Choroid plexus epithelial cell (primary cell): Measurements from ENCODE around the gene RBM4B.

Experiments
- DNase-seq: peaks from one replicate; pipeline ENCODE4 v3.0.0-alpha.2; 2010; ENCODE audit warnings: low read depth
- H3K4me3 ChIP-seq: 2 replicates; pipeline ENCODE4 v1.5.1; 2011; ENCODE audit warnings: low read depth, mild to moderate bottlenecking, control low read depth, low read length, moderate library complexity
- TF ChIP-seq, protein P1 (sequence below): conservative IDR thresholded peaks from 2 replicates; pipeline ENCODE4 v1.5.1; 2011; ENCODE audit warnings: low read depth, mild to moderate bottlenecking, control low read depth, inconsistent platforms, low read length, moderate library complexity

The RBM4B gene

DNA sequence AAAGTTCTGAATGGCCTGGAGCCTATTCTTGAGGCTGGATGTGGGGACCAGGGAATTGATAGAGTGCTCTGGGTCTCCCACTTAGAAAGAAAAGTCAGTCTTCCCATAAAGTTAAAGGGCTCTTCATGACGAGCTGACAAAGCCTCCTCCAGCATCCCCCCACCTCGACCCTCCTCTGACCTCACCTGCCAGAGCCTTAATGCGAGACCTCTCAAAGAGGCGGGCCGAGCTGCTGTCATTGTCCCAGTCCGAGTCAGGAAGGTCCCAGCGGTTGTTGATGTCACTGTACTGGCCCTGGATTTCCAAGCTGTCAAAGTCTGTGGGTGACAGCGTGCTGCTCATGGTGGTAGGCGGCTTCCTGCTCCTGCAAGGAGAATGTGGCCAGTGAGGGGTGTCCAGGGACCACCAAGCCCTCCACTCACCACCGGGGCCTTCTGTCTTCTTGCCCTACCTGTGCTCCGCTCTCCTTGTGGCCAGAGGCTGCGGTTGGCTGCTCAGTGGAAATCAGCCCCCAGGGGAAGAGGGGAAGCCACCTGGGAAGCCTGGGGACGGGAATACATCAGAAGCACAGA, 43.3 kb upstream of the RBM4B start:
- DNase-seq, result no peak
- no peak overlapping the region for H3K4me3 ChIP-seq
- TF ChIP-seq, protein P1, sequence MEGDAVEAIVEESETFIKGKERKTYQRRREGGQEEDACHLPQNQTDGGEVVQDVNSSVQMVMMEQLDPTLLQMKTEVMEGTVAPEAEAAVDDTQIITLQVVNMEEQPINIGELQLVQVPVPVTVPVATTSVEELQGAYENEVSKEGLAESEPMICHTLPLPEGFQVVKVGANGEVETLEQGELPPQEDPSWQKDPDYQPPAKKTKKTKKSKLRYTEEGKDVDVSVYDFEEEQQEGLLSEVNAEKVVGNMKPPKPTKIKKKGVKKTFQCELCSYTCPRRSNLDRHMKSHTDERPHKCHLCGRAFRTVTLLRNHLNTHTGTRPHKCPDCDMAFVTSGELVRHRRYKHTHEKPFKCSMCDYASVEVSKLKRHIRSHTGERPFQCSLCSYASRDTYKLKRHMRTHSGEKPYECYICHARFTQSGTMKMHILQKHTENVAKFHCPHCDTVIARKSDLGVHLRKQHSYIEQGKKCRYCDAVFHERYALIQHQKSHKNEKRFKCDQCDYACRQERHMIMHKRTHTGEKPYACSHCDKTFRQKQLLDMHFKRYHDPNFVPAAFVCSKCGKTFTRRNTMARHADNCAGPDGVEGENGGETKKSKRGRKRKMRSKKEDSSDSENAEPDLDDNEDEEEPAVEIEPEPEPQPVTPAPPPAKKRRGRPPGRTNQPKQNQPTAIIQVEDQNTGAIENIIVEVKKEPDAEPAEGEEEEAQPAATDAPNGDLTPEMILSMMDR, result no peak

DNA sequence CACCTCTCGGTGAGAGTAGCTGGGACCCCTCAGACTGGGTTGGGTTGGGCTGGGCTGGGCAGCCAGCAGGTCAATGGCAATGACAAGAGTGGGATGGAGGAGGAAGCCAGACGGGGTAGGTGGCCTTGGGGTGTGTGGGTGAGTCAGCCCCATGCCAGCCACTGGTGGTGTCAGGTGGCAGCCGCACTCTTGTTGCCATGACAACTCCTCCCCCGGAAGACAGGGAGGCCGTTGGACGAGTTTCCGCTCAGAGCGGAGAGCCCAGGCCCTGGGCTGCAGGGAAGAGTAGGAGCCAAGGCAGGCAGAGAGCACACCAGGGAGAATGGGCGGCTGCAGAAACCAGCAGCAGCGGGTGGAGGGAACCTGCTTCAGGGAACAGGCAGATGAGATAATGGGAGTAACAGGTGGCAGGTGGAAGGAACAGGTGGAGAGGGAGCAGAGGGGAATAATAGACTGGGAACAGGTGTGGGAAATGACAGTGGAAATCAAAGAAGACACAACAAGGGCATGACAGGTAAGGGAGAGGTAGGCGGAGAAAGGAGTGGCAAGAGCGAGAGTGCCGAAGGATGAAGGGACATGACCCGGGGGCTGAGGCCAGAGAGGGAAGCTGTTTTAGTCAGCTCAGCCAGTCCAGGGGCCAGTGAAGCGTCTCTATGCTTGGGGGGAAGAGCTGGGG, 42.7 kb upstream of the RBM4B start:
- DNase-seq, result peak; percentile 26
- TF ChIP-seq, protein P1, result no peak
- H3K4me3 ChIP-seq, result no peak overlapping the region

DNA sequence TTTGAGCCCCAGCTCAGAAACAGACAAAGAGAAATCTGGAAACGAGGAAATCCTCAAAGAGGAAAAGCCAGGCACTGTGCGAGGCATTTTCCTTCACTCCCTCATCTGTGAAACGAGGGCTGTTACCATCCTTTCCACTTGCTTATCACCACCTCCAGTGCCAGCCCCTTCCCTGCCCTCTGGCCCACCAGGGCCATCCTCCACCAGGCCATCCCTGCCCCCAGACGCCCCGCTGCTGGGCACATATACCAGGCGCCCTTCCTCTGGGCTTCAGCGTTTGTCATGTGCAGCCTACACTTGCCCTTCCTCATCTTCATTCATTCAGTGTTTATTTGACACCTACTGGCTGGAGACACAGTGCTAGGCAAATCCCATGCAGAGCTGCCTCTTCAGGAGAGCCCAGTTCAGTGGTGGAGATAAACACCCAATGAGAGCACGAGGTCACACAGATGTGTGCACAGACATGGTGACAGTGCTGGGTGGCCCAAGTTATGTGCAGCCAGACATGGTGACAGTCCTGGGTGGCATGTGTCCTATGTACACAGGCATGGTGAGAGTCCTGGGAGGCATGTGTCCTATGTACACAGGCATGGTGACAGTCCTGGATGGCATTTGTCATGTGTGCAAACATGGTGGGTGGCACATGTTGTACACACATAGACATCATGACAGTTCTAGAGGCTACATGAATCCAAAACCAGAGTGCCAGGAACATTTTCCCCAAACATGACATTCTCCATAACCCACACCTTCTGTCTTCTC, 41.6 kb upstream of the RBM4B start:
- DNase-seq, result no peak
- no peak overlapping the region for H3K4me3 ChIP-seq
- TF ChIP-seq, protein P1, result no peak

DNA sequence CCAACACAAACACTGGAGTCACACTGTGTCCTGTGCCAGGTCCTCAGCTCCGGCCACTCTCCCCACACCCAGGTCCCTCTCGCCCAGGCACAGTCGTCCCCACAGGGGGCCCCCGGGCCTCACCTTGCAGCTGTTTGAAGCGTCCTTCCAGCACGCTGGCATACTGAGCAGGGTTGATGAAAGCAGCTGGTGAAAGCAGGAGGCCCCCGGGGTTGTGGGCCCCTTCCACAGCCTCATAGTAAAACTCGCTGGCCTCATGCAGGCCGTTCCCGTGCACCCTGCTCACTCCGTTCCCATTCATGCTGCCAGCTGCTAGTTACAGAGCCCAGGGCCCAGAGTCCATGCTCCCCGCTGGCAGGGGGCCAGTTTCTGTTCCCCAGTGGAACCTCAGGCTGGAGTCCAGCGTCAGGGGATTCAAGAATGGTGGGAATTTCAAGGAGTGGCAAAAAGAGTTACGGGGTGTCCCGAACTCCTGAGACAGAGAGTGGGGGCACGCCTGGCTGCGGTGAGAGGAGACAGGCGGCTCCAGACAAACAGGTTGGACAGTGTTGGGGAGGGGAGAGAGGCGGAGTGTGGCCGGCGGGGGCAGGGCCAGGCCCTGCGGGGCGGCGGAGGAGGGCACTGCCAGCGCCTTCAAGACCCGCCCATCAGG, 40.8 kb upstream of the RBM4B start:
- no peak for DNase-seq
- H3K4me3 ChIP-seq, result no peak overlapping the region
- TF ChIP-seq, protein P1, result no peak

DNA sequence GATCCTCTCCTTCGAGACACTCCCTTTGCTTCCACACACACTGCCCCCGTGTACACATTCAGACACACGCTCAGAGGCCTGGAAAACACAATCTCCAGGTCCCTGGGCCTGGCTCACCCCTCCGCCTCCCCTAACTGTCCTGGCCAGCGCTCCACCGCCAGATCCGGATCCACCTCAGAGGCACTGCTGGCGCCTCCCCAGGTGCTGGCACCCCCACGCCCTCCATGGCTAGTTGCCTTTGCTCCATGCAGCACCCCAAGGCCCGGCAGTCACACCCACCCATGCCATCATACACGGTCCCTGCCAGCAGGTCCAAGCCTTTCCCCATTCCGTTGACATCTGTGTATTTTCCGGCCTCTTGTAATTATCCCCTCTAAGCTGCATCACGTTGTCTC, 40.2 kb upstream of the RBM4B start:
- no peak for DNase-seq

DNA sequence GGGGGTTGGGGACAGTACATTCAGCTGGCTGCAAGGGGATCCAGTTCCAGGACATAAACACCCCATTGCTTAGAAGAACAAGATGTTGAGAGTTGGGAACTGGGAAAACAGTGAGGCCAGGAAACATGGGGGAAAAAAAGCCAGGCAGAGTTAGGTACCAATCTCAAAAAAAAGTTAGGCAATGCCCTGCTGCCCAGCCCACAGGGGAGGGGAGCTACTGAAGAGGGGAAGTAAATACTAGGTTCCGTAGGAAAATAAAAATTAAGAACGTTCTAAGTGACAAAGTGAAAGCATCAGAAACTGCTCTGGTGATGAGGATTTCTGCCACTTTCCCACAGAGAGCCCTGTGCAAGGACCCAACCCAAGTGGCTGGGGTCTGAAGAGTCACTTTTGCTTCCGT, 39.3 kb upstream of the RBM4B start:
- TF ChIP-seq, protein P1, result no peak
- no peak for DNase-seq
- H3K4me3 ChIP-seq, result no peak overlapping the region

More for the DNA sequence above, 40.2 kb upstream of the RBM4B start:
- TF ChIP-seq, protein P1, result no peak
- no peak overlapping the region for H3K4me3 ChIP-seq
